ENCODE measurements around the gene BRI3. TPM values are rescaled to one million over a fixed set of nuclear protein-coding genes. Genes with fewer than 3 reads are reported as not detected.
A peak's percentile ranks its signal among the peaks of the same experiment; 100 is the strongest.

Gene BRI3
- total and polyA plus RNA-seq, 10 of the 15 experiments (the other 5 are each of a cell fraction or from before 2014, with no cell fraction given) = 4.5 to 56.3 (median 21.5) TPM

GRCh38 chr7:98338441-98338840 is 57.0 kb downstream of the BRI3 start (continued):
- TF ChIP-seq MEF2B (IDR thresholded peaks at IDR 0.05; ENCODE audit: partially characterized antibody, poor library complexity, severe bottlenecking) (no peak), NKRF (conservative IDR thresholded peaks at IDR 0.05) (no peak), ATF7 (IDR thresholded peaks at IDR 0.05; ENCODE audit: low read depth) (no peak), RUNX3 (IDR thresholded peaks at IDR 0.05; ENCODE audit: low read length) (no peak), RBBP5 (conservative IDR thresholded peaks at IDR 0.05) (no peak)

- H3K36me3 ChIP-seq (ENCODE audit: control insufficient read depth in 2 of 2, insufficient read depth in 2 of 2, low read length in 1 of 2) = peaks cover 0 to 3% of the 10 kb centered on the region in 2 experiments; a peak in 1 of 4 replicates
- SMC1A ChIA-PET (ENCODE audit: uncharacterized antibody, unreplicated experiment) = no interaction called here
- intact Hi-C loops (cut with micrococcal nuclease; ENCODE audit: unreplicated experiment) = no loop called here
- no peaks in the 10 kb centered on the region for H3K27me3 ChIP-seq (replicated peaks in 1 of 2; ENCODE audit: control insufficient read depth in 2 of 2, insufficient read depth in 2 of 2, low read length in 1 of 2)
- POLR2A ChIA-PET = interaction anchor here (0.7 kb wide), 1 partner anchor 25 kb away, joined by 6 read pairs; no protein-coding TSS in a partner anchor
- no peaks in the 10 kb centered on the region for H3K4me1 ChIP-seq (ENCODE audit: control insufficient read depth, insufficient read depth, low read length)
- no peak overlapping the region for H3K9ac ChIP-seq (ENCODE audit: control insufficient read depth, insufficient read depth, low read length)
- DNase-seq (ENCODE audit: low read depth, low spot score) (no peak), FAIRE-seq (no peak), ATAC-seq (no peak)
- H4K20me1 ChIP-seq (ENCODE audit: control insufficient read depth, insufficient read depth) = no peaks in the 10 kb centered on the region
- no peaks in the 10 kb centered on the region; the same call in 1 of the 2 replicates for H3K79me2 ChIP-seq (ENCODE audit: control insufficient read depth, insufficient read depth, low read length)
- no peak overlapping the region for H3K27ac ChIP-seq (ENCODE audit: control insufficient read depth, insufficient read depth)
- TSS peak; percentile 48 for BruUV-seq (replicated peaks)
- H3K4me2 ChIP-seq (ENCODE audit: control insufficient read depth, insufficient read depth) = no peak overlapping the region
- CTCF ChIA-PET = no interaction called here
- H3K4me3 ChIP-seq = no peak overlapping the region
- no peak overlapping the region for H2AFZ ChIP-seq (ENCODE audit: control insufficient read depth, low read depth, low read length)
- 100% methylated on average over 3 of the region's 3 CpGs for WGBS (ENCODE audit: insufficient coverage, insufficient replicate concordance, low lambda C conversion rate, missing lambda C conversion rate)
- RAD21 ChIA-PET (ENCODE audit: unreplicated experiment) = no interaction called here
- H3K9me3 ChIP-seq (replicated peaks; ENCODE audit: control insufficient read depth, insufficient read depth, low read length) = peaks cover 2% of the 10 kb centered on the region; the same call in 2 of the 3 replicates
- in situ Hi-C loops (cut with MboI) = no loop called here
- TF ChIP-seq ZBTB4 (CRISPR knock-in tag; IDR thresholded peaks at IDR 0.05) (no peak), ZSCAN29 (IDR thresholded peaks at IDR 0.05) (no peak), BCL3 (IDR thresholded peaks at IDR 0.05; ENCODE audit: borderline replicate concordance, insufficient read depth, low read depth, low read length, poor library complexity, severe bottlenecking) (no peak), FOXM1 (IDR thresholded peaks at IDR 0.05; ENCODE audit: low read depth, low read length) (no peak), ZNF207 (IDR thresholded peaks at IDR 0.05; ENCODE audit: borderline replicate concordance) (no peak), E4F1 (IDR thresholded peaks at IDR 0.05; ENCODE audit: borderline replicate concordance, partially characterized antibody) (no peak), CBX3 (IDR thresholded peaks at IDR 0.05; ENCODE audit: borderline replicate concordance, low read depth) (no peak)
Measured at GRCh38 chr7:98339043-98339442, 57.6 kb downstream of the BRI3 start.

Data from GM12878 (cell line).